Left lung (tissue), 10 donors: ENCODE measurements around the gene TENM3. TPM values are rescaled to one million over a fixed set of nuclear protein-coding genes. Genes with fewer than 3 reads are reported as not detected.

ENCODE experiments used
- ATAC-seq: fragments of 200-7000 bp; cut with Tn5 transposase; one replicate; pipeline ENCODE4 v1.9.1; 2020; ENCODE audit warnings: moderate library complexity
- DNase-seq, 4 donors: peaks; one replicate each; pipeline ENCODE4 v3.0.0-alpha.2; 2013 to 2020
- H3K27ac ChIP-seq, 2 donors: fragments of 200-600 bp; sonication (generic) in 1 of 2; one replicate each; pipeline versions ENCODE4 v1.5.0 to v1.8.0; 2020 to 2021
- H3K27me3 ChIP-seq, 2 donors: fragments of 200-600 bp; sonication (generic) in 1 of 2; one replicate each; pipeline versions ENCODE4 v1.5.0 to v1.8.0; 2020 to 2021
- H3K36me3 ChIP-seq, 2 donors: fragments of 200-600 bp; sonication (generic) in 1 of 2; one replicate each; pipeline versions ENCODE4 v1.5.0 to v1.8.0; 2020 to 2021
- H3K4me1 ChIP-seq, 2 donors: fragments of 200-600 bp; one replicate each; pipeline ENCODE4 v1.8.0; 2021
- H3K4me3 ChIP-seq, 2 donors: fragments of 200-600 bp; sonication (generic) in 1 of 2; one replicate each; pipeline versions ENCODE4 v1.5.0 to v1.8.0; 2020 to 2021; ENCODE audit warnings: mild to moderate bottlenecking in 1 of 2
- H3K9me3 ChIP-seq, 2 donors: fragments of 200-600 bp; sonication (generic) in 1 of 2; one replicate each; pipeline versions ENCODE4 v1.5.0 to v1.8.0; 2020 to 2021
- CTCF ChIP-seq, 2 donors: fragments of 200-600 bp; sonication (generic) in 1 of 2; IDR thresholded peaks; one replicate each; pipeline versions ENCODE4 v1.5.0 to v1.8.0; 2021; ENCODE audit warnings: antibody characterized with exemption in 2 of 2
- intact Hi-C, 2 donors: fragments of 100-400 bp; cut with DNase I; formaldehyde crosslinking; loops; one replicate each; pipeline versions ENCODE4 v1.11.2 to v1.14.2; 2022
- polyA plus RNA-seq, 6 donors: library from polyadenylated mRNA; unstranded; fragments of 120-200 nt; gene quantifications; one replicate each; pipeline ENCODE4 v1.2.1, GENCODE V29; 2013; ENCODE audit not compliant: insufficient read length in 6 of 6
- total RNA-seq, 2 donors: library from RNA; stranded (reverse); fragmentation: NEBNext Ultra II Directional; extraction: Animal tissue kit (Norgen Biotek cat#: 25700); gene quantifications; one replicate each; pipeline ENCODE4 v1.2.1, GENCODE V29; 2021
- donor health status: DM: no; HTN: yes; CAD: no.
- donor health status: DM: no; HTN: no; CAD: no.

The TENM3 gene
- total and polyA plus RNA-seq, 8 donors, result 2.2 to 5.6 (median 3.1) TPM

GRCh38 chr4:182699795-182700194 is 456.6 kb downstream of the TENM3 start:
- no peak for TF ChIP-seq CTCF (IDR thresholded peaks at IDR 0.05)
- H3K27ac ChIP-seq, result no peak overlapping the region
- no peak overlapping the region for H3K4me3 ChIP-seq
- no peaks in the 10 kb centered on the region for H3K27me3 ChIP-seq
- intact Hi-C loops, result no loop called here
- ATAC-seq (no peak), DNase-seq (peak in 2 of 4 donors; percentile 85 to 87)
- H3K4me1 ChIP-seq, result no peaks in the 10 kb centered on the region
- no peaks in the 10 kb centered on the region for H3K36me3 ChIP-seq
- no peaks in the 10 kb centered on the region for H3K9me3 ChIP-seq

- Histone ChIP-seq H3K9me3 (no peaks in the 10 kb centered on the region), H3K27ac (no peak overlapping the region), H3K36me3 (no peaks in the 10 kb centered on the region), H3K27me3 (no peaks in the 10 kb centered on the region), H3K4me1 (no peaks in the 10 kb centered on the region), H3K4me3 (no peak overlapping the region)
- intact Hi-C loops, result no loop called here
- ATAC-seq (no peak), DNase-seq (peak in 2 of 4 donors; percentile 24 to 30)
- TF ChIP-seq CTCF (IDR thresholded peaks at IDR 0.05), result no peak
These were observed 457.4 kb downstream of the TENM3 start for GRCh38 chr4:182700362-182701160.

- Histone ChIP-seq H3K27ac (no peak overlapping the region), H3K4me3 (no peak overlapping the region), H3K36me3 (no peaks in the 10 kb centered on the region), H3K9me3 (no peaks in the 10 kb centered on the region), H3K4me1 (no peaks in the 10 kb centered on the region), H3K27me3 (no peaks in the 10 kb centered on the region)
- ATAC-seq (no peak), DNase-seq (no peak)
- intact Hi-C loops, result no loop called here
- TF ChIP-seq CTCF (IDR thresholded peaks at IDR 0.05), result no peak
These were observed 460.9 kb downstream of the TENM3 start for GRCh38 chr4:182704077-182704476.

- Histone ChIP-seq H3K27ac (no peak overlapping the region), H3K4me3 (no peak overlapping the region), H3K4me1 (no peaks in the 10 kb centered on the region), H3K27me3 (no peaks in the 10 kb centered on the region), H3K9me3 (no peaks in the 10 kb centered on the region), H3K36me3 (no peaks in the 10 kb centered on the region)
- DNase-seq, result no peak
- intact Hi-C loops, result no loop called here
- no peak for ATAC-seq
- TF ChIP-seq CTCF (IDR thresholded peaks at IDR 0.05), result no peak
These were observed 461.7 kb downstream of the TENM3 start for GRCh38 chr4:182704948-182705347.

GRCh38 chr4:182705389-182705788 is 462.2 kb downstream of the TENM3 start:
- Histone ChIP-seq H3K9me3 (no peaks in the 10 kb centered on the region), H3K36me3 (no peaks in the 10 kb centered on the region), H3K27me3 (no peaks in the 10 kb centered on the region), H3K4me1 (no peaks in the 10 kb centered on the region), H3K27ac (no peak overlapping the region), H3K4me3 (no peak overlapping the region)
- no peak for TF ChIP-seq CTCF (IDR thresholded peaks at IDR 0.05)
- no peak for DNase-seq
- no peak for ATAC-seq
- intact Hi-C loops, result no loop called here
